Activated CD8-positive, alpha-beta T cell treated with anti-CD3 and anti-CD28 coated beads for 36 hours (primary cell): ENCODE results near the gene ATP8B3. TPM values are rescaled to one million over a fixed set of nuclear protein-coding genes. Genes with fewer than 3 reads are reported as not detected.
A peak's percentile ranks its signal among the peaks of the same experiment; 100 is the strongest.

ENCODE experiments used
- ATAC-seq: fragments of 200-7000 bp; cut with Tn5 transposase; one replicate; pipeline ENCODE4 v1.10.0; 2021; ENCODE audit warnings: mild to moderate bottlenecking, moderate library complexity
- CTCF ChIA-PET: fragments of 350-600 bp; sonication (Branson Sonifier 250); formaldehyde crosslinking; loops from one replicate; lab custom pipeline; 2021; ENCODE audit warnings: antibody characterized with exemption; lab: Charles Lee
- POLR2A ChIA-PET: fragments of 350-600 bp; sonication (Branson Sonifier 250); formaldehyde crosslinking; loops from one replicate; lab custom pipeline; 2021; ENCODE audit warnings: antibody characterized with exemption; lab: Charles Lee
- DNase-seq: peaks from one replicate; pipeline ENCODE4 v3.0.0-alpha.2; 2020
- H3K27ac Mint-ChIP-seq: one replicate; pipeline ENCODE4 v1.8.0; 2021; ENCODE audit warnings: mild to moderate bottlenecking, mixed read lengths
- H3K27me3 Mint-ChIP-seq: one replicate; pipeline ENCODE4 v1.8.0; 2021; ENCODE audit warnings: mixed read lengths
- H3K36me3 Mint-ChIP-seq: one replicate; pipeline ENCODE4 v1.8.0; 2021; ENCODE audit warnings: low read depth, mixed read lengths
- H3K4me1 Mint-ChIP-seq: one replicate; pipeline ENCODE4 v1.8.0; 2021; ENCODE audit warnings: low read depth, mixed read lengths
- H3K4me3 Mint-ChIP-seq: one replicate; pipeline ENCODE4 v1.8.0; 2021; ENCODE audit warnings: mild to moderate bottlenecking, moderate library complexity, mixed read lengths
- H3K9me3 Mint-ChIP-seq: one replicate; pipeline ENCODE4 v1.8.0; 2021; ENCODE audit warnings: mixed read lengths
- intact Hi-C: fragments of 100-400 bp; cut with micrococcal nuclease; formaldehyde crosslinking; loops from one replicate; pipeline ENCODE4 v1.10.0; 2022
- total RNA-seq, 2 experiments: library from RNA; stranded (reverse); gene quantifications; one replicate each; pipeline ENCODE4 v1.2.3, GENCODE V29; 2021
- TF ChIP-seq, protein P1 (sequence below): fragments of 200-600 bp; IDR thresholded peaks from one replicate; pipeline ENCODE4 v1.8.0; 2022; ENCODE audit warnings: antibody characterized with exemption, mild to moderate bottlenecking

ATP8B3 gene
- total RNA-seq, 2 experiments from 2014 or later, result 5.8 to 8.2 TPM

DNA sequence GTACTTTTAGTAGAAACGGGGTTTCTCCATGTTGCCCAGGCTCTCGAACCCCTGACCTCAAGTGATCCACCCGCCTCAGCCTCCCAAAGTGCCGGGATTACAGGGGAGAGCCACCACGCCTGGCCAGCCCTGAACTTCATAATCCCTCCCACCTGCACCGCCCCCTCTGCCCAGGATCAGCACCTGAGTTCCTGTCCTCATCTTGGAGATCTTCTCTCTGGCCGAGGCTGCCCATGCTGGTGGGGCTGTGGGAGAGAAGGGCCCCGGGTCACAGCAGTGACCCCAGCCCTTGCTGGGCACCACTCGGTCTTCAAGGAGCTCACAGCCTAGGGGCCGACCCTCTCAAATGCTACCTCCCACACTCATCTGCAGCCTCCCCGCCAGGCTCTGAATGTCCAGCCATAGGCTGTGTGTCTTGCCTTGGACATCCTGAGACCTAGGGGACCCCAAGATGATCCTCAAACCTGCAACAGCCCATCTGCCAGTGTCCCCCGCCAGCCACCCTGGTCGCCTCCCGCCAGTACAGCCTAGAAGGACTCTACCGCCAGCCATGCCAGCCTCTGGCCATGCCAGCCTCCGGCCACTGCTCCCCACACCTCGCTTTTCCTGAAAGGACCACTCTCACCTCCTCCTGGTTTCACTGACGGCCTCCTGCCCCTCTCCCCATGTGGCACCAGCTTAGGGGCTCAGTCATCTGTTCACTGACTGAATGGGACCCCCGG, 1.5 kb downstream of the ATP8B3 start:
- TF ChIP-seq, protein P1, sequence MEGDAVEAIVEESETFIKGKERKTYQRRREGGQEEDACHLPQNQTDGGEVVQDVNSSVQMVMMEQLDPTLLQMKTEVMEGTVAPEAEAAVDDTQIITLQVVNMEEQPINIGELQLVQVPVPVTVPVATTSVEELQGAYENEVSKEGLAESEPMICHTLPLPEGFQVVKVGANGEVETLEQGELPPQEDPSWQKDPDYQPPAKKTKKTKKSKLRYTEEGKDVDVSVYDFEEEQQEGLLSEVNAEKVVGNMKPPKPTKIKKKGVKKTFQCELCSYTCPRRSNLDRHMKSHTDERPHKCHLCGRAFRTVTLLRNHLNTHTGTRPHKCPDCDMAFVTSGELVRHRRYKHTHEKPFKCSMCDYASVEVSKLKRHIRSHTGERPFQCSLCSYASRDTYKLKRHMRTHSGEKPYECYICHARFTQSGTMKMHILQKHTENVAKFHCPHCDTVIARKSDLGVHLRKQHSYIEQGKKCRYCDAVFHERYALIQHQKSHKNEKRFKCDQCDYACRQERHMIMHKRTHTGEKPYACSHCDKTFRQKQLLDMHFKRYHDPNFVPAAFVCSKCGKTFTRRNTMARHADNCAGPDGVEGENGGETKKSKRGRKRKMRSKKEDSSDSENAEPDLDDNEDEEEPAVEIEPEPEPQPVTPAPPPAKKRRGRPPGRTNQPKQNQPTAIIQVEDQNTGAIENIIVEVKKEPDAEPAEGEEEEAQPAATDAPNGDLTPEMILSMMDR, result no peak
- Mint-ChIP-seq H3K4me1 (peaks cover 15% of the 10 kb centered on the region), H3K36me3 (peaks cover 3% of the 10 kb centered on the region), H3K9me3 (no peaks in the 10 kb centered on the region), H3K4me3 (peak overlapping the region; percentile 21), H3K27me3 (no peaks in the 10 kb centered on the region), H3K27ac (no peak overlapping the region)
- ChIA-PET POLR2A (no interaction called here), CTCF (interaction anchor here (1.0 to 1.6 kb wide), 3 partner anchors 15 to 25 kb away, joined by 3 to 6 read pairs (median 5); no protein-coding TSS in a partner anchor)
- DNase-seq (no peak), ATAC-seq (no peak)
- intact Hi-C loops, result no loop called here

GRCh38 chr19:1809678-1810077, 2.4 kb downstream of the ATP8B3 start:
- Mint-ChIP-seq H3K4me1 (peaks cover 15% of the 10 kb centered on the region), H3K36me3 (no peaks in the 10 kb centered on the region), H3K27me3 (no peaks in the 10 kb centered on the region), H3K9me3 (no peaks in the 10 kb centered on the region), H3K27ac (no peak overlapping the region), H3K4me3 (no peak overlapping the region)
- POLR2A ChIA-PET, result interaction anchor here (1.0 kb wide), 1 partner anchor 177 kb away, joined by 3 read pairs; no protein-coding TSS in a partner anchor
- TF ChIP-seq, protein P1, result no peak
- intact Hi-C loops, result no loop called here
- DNase-seq (no peak), ATAC-seq (no peak)
- CTCF ChIA-PET, result interaction anchor here (1.0 to 1.5 kb wide), 3 partner anchors 16 to 28 kb away, joined by 3 to 5 read pairs (median 4); no protein-coding TSS in a partner anchor

- Mint-ChIP-seq H3K9me3 (no peaks in the 10 kb centered on the region), H3K4me1 (peaks cover 11% of the 10 kb centered on the region), H3K27me3 (no peaks in the 10 kb centered on the region), H3K4me3 (no peak overlapping the region), H3K27ac (no peak overlapping the region), H3K36me3 (no peaks in the 10 kb centered on the region)
- intact Hi-C loops, result no loop called here
- ChIA-PET CTCF (interaction anchor here (1.5 kb wide), 1 partner anchor 27 kb away, joined by 4 read pairs; no protein-coding TSS in a partner anchor), POLR2A (no interaction called here)
- TF ChIP-seq, protein P1, result no peak
- ATAC-seq (no peak), DNase-seq (no peak)
Measured at GRCh38 chr19:1808395-1808731, 3.7 kb downstream of the ATP8B3 start.

DNA sequence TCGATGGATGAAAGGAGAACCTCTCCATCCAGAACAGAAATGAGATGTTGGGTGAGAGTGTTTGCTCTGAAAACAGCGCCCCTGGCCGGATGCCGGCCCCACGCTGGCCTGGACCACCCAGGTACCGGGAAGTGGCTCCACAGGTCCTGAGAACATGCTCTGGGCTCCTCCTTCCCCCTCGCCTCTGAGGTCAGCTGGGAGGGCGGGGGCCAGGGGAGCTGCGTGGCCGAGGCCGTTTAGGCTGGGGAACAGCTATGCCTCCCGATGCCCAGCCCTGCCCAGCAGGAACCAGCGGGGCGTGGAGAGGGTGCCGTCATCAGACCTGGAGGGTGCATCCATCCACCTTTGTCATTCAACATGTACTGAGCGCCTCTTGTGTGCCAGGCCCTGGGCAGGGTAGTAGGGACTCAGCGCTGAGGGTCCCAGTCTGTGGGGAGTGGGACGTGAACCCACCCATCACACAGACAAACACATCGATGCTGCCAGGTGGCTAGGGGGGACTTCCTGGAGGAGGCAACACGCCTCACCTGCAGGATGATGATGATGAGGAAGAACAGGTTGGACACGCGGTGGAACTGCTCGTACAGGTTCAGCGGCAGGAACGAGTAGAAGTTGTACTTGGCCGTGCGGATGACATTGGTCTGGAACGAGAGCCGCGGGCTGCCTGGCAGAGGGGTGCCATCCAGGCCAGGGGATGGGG, 4.2 kb downstream of the ATP8B3 start:
- TF ChIP-seq, protein P1, result no peak
- CTCF ChIA-PET, result interaction anchor here (0.8 to 1.5 kb wide), 2 partner anchors 18 to 26 kb away, joined by 4 read pairs; no protein-coding TSS in a partner anchor
- Mint-ChIP-seq H3K27me3 (no peaks in the 10 kb centered on the region), H3K4me3 (no peak overlapping the region), H3K36me3 (no peaks in the 10 kb centered on the region), H3K9me3 (no peaks in the 10 kb centered on the region), H3K27ac (no peak overlapping the region), H3K4me1 (peaks cover 8% of the 10 kb centered on the region)
- intact Hi-C loops, result no loop called here
- POLR2A ChIA-PET, result no interaction called here
- ATAC-seq (no peak), DNase-seq (no peak)
